HepG2 (cell line): Measurements from ENCODE around the gene ARHGAP15. TPM values are rescaled to one million over a fixed set of nuclear protein-coding genes. Genes with fewer than 3 reads are reported as not detected.

Source experiments
- ATAC-seq: fragments of 200-7000 bp; cut with Tn5 transposase; 3 replicates; pipeline ENCODE4 v1.9.1; 2020; ENCODE audit warnings: mild to moderate bottlenecking, moderate library complexity
- BruUV-seq: library from RNA; stranded (reverse); fragments of 400-500 nt; replicated peaks from 2 replicates; lab custom pipeline; 2021; lab: Mats Ljungman, UMichigan
- CTCF ChIA-PET: fragments of 300-600 bp; formaldehyde crosslinking; extraction: SDS; loops from one replicate; lab custom pipeline; 2021; ENCODE audit warnings: low total read pairs, inconsistent platforms, low intra/inter-chr PET ratio; lab: Yijun Ruan, JAX
- POLR2A ChIA-PET: fragments of 350-600 bp; sonication (Branson Sonifier 250); formaldehyde crosslinking; loops from one replicate; lab custom pipeline; 2020; ENCODE audit warnings: antibody characterized with exemption, inconsistent platforms; lab: Yijun Ruan, JAX
- DNase-seq: peaks from one replicate; pipeline ENCODE4 v3.0.0-alpha.2; 2015; ENCODE audit warnings: low spot score
- FAIRE-seq: peaks from 3 replicates; lab custom pipeline; 2011; peaks lifted over from hg19 to GRCh38; lab: Jason Lieb, UNC
- H2AFZ ChIP-seq: one replicate; pipeline ENCODE4 v1.6.1; 2011; ENCODE audit warnings: low read length, inconsistent platforms
- H3K27ac ChIP-seq: fragments of 300-600 bp; 3 replicates; pipeline ENCODE4 v1.8.0; 2011; ENCODE audit warnings: mixed run types, mild to moderate bottlenecking, mixed read lengths, low read length, inconsistent platforms; ENCODE audit not compliant: insufficient read depth; ENCODE audit errors: extremely low read length
- H3K27me3 ChIP-seq, 2 experiments: fragments of 200-600 bp in 1 of 2; 2 replicates in 1 of 2; 3 replicates in 1 of 2; pipeline versions ENCODE4 v1.6.0 to v1.8.0; 2011; ENCODE audit warnings: low read length in 2 of 2, mild to moderate bottlenecking in 2 of 2, moderate library complexity in 2 of 2, inconsistent platforms in 1 of 2; ENCODE audit not compliant: insufficient read depth in 2 of 2, control insufficient read depth in 1 of 2
- H3K36me3 ChIP-seq, 2 experiments: fragments of 200-600 bp in 1 of 2; replicated peaks in 1 of 2; 2 replicates in 1 of 2; 3 replicates in 1 of 2; pipeline versions ENCODE4 v1.5.1 to v1.8.0; 2011; ENCODE audit warnings: low read length in 2 of 2, inconsistent platforms in 1 of 2; ENCODE audit not compliant: insufficient read depth in 2 of 2, control insufficient read depth in 1 of 2
- H3K4me1 ChIP-seq: 2 replicates; pipeline ENCODE4 v1.5.1; 2012; ENCODE audit warnings: low read length, inconsistent platforms; ENCODE audit not compliant: insufficient read depth
- H3K4me2 ChIP-seq: 2 replicates; pipeline ENCODE4 v1.6.0; 2011; ENCODE audit warnings: low read depth, low read length, inconsistent platforms
- H3K4me3 ChIP-seq, 3 experiments: fragments of 200-600 bp in 1 of 3; sonication (generic), shearing (Covaris generic) in 1 of 3; replicated peaks in 1 of 3; 2 replicates each; pipeline ENCODE4 v1.5.1; 2011 to 2016; ENCODE audit warnings: low read length in 3 of 3, inconsistent platforms in 2 of 3, low read depth in 2 of 3, mild to moderate bottlenecking in 2 of 3, control low read depth in 1 of 3, mixed read lengths in 1 of 3; ENCODE audit not compliant: insufficient read depth in 1 of 3
- H3K79me2 ChIP-seq: one replicate; pipeline ENCODE4 v1.6.1; 2011; ENCODE audit warnings: low read length, inconsistent platforms; ENCODE audit not compliant: insufficient read depth
- H3K9ac ChIP-seq: 2 replicates; pipeline ENCODE4 v1.6.0; 2011; ENCODE audit warnings: mild to moderate bottlenecking, low read depth, low read length, inconsistent platforms; ENCODE audit not compliant: insufficient read depth
- H3K9me3 ChIP-seq: 2 replicates; pipeline ENCODE4 v1.5.1; 2012; ENCODE audit warnings: mild to moderate bottlenecking, low read length
- H4K20me1 ChIP-seq: 2 replicates; pipeline ENCODE4 v1.6.0; 2011; ENCODE audit warnings: inconsistent platforms, mild to moderate bottlenecking, low read length, moderate library complexity; ENCODE audit not compliant: insufficient read depth
- DNMT3B ChIP-seq: conservative IDR thresholded peaks from 2 replicates; pipeline ENCODE4 v1.6.1; 2016; ENCODE audit warnings: missing biosample characterization, control low read depth
- GABPB1 ChIP-seq: IDR thresholded peaks from 2 replicates; pipeline ENCODE4 v1.6.1; 2016; ENCODE audit warnings: mild to moderate bottlenecking, missing genetic modification reagents, moderate library complexity, missing compliant biosample characterization
- HNRNPK ChIP-seq: fragments of 200-400 bp; formaldehyde crosslinking; IDR thresholded peaks from 2 replicates; pipeline ENCODE4 v1.6.1; 2018; ENCODE audit warnings: low read length, low read depth, moderate library complexity, mild to moderate bottlenecking; ENCODE audit not compliant: poor library complexity, severe bottlenecking
- MTA1 ChIP-seq: sonication (generic); formaldehyde crosslinking; IDR thresholded peaks from 2 replicates; pipeline ENCODE4 v1.4.0; 2020; ENCODE audit warnings: missing genetic modification reagents, mild to moderate bottlenecking, borderline replicate concordance
- NR2C2 ChIP-seq: sonication (generic); formaldehyde crosslinking; IDR thresholded peaks from 2 replicates; pipeline ENCODE4 v1.4.0; 2020; ENCODE audit warnings: missing genetic modification reagents, mild to moderate bottlenecking, moderate library complexity, borderline replicate concordance
- THAP11 ChIP-seq: IDR thresholded peaks from 2 replicates; pipeline ENCODE4 v1.6.1; 2016; ENCODE audit warnings: missing biosample characterization, missing genetic modification reagents
- ZFYVE20 ChIP-seq: sonication (generic); formaldehyde crosslinking; IDR thresholded peaks from 2 replicates; pipeline ENCODE4 v1.8.0; 2023; ENCODE audit warnings: low read depth, mild to moderate bottlenecking, moderate library complexity, missing genetic modification reagents, borderline replicate concordance
- ZNF12 ChIP-seq: sonication (generic); formaldehyde crosslinking; IDR thresholded peaks from 2 replicates; pipeline ENCODE4 v1.5.0; 2020; ENCODE audit warnings: missing genetic modification reagents
- ZNF782 ChIP-seq: sonication (generic); formaldehyde crosslinking; IDR thresholded peaks from 2 replicates; pipeline ENCODE4 v1.4.0; 2020; ENCODE audit warnings: missing genetic modification reagents, mild to moderate bottlenecking, borderline replicate concordance
- WGBS: methylation state at CpG from one replicate; pipeline ENCODE4 v1.1.6; 2017; ENCODE audit warnings: low lambda C conversion rate; 5-methylcytosine and 5-hydroxymethylcytosine counted together
- in situ Hi-C: cut with HindIII; loops from 2 replicates; pipeline ENCODE4 v1.10.0; 2017; ENCODE audit warnings: low pct_unique_long_range_greater_than_20kb; ENCODE audit not compliant: extremely low pct_ligation_motif_present
- intact Hi-C: fragments of 100-400 bp; cut with micrococcal nuclease; formaldehyde crosslinking; loops from one replicate; pipeline ENCODE4 v1.10.0; 2022; ENCODE audit not compliant: unreplicated experiment
- polyA plus RNA-seq, 8 experiments: library from polyadenylated mRNA; depleted of rRNA in 3 of 8; stranded (reverse) in 7 of 8; unstranded in 1 of 8; fragments of >200 nt; fragmentation: Illumina TruSeq in 4 of 8; extraction: Trizol in 4 of 8; gene quantifications; 2 replicates each; pipeline versions ENCODE4 v1.2.1 to v1.2.3, GENCODE V29; 2011 to 2016; ENCODE audit warnings: low read depth in 4 of 8, missing spikeins in 1 of 8, mixed read lengths in 1 of 8; ENCODE audit not compliant: insufficient read depth in 1 of 8
- total RNA-seq, 5 experiments: library from RNA; depleted of rRNA; stranded (reverse); fragments of >200 nt; fragmentation: Illumina TruSeq; extraction: Trizol; gene quantifications; 2 replicates each; pipeline ENCODE4 v1.2.3, GENCODE V29; 2016; ENCODE audit warnings: low read depth in 1 of 5
- TF ChIP-seq, protein P1 (sequence below): sonication (generic); formaldehyde crosslinking; IDR thresholded peaks from 2 replicates; pipeline ENCODE4 v1.4.0; 2020; ENCODE audit warnings: missing genetic modification reagents, borderline replicate concordance
- TF ChIP-seq, protein P2 (sequence below): IDR thresholded peaks from 2 replicates; pipeline ENCODE4 v1.6.1; 2018; ENCODE audit warnings: missing genetic modification reagents, mild to moderate bottlenecking, missing compliant biosample characterization
- TF ChIP-seq, protein P3 (sequence below), 2 experiments: sonication (generic) in 1 of 2; formaldehyde crosslinking in 1 of 2; IDR thresholded peaks; 2 replicates each; pipeline versions ENCODE4 v1.5.1 to v1.6.1; 2011 to 2020; ENCODE audit warnings: borderline replicate concordance in 1 of 2, low read depth in 1 of 2, low read length in 1 of 2, mild to moderate bottlenecking in 1 of 2, missing genetic modification reagents in 1 of 2, moderate library complexity in 1 of 2
- TF ChIP-seq, protein P4 (sequence below): sonication (generic); formaldehyde crosslinking; IDR thresholded peaks from 2 replicates; pipeline ENCODE4 v1.4.0; 2020; ENCODE audit warnings: mild to moderate bottlenecking, missing genetic modification reagents
- TF ChIP-seq, protein P5 (sequence below): sonication (generic); formaldehyde crosslinking; IDR thresholded peaks from 2 replicates; pipeline ENCODE4 v1.4.0; 2020; ENCODE audit warnings: mild to moderate bottlenecking, missing genetic modification reagents

Gene ARHGAP15
- total and polyA plus RNA-seq, 2 of the 13 experiments (the other 11 are each of a cell fraction or from before 2014, with no cell fraction given), result 0.04 TPM; not detected in 1

DNA sequence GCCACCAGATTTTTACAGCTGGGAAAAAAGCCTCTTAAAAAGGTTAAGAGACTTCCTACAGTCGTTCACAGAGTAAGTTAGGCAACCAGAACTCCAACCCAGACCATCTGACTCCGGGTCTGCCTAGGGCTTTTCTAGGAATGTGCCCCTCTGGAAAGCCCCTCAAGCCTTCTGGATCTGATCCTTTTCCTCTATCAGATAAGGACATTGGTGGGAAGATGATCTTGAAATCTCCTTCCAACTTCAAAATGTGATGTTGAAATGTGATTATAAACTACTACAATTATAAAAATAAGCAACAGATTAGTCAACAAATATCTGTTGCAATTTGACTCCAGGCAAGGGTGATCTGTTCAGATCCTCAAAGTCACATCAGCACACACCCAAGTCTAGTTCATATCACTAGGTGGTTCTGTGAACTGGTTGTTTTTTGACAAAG, 270.4 kb downstream of the ARHGAP15 start:
- no peak overlapping the region for H3K27ac ChIP-seq
- no peak for FAIRE-seq
- 0% methylated on average over 2 of the region's 2 CpGs for WGBS
- H3K9ac ChIP-seq, result no peak overlapping the region
- H3K9me3 ChIP-seq, result no peaks in the 10 kb centered on the region
- intact Hi-C loops, result no loop called here
- H3K4me3 ChIP-seq, result no peak overlapping the region
- H3K4me2 ChIP-seq, result no peak overlapping the region
- no peaks in the 10 kb centered on the region for H4K20me1 ChIP-seq
- POLR2A ChIA-PET, result no interaction called here
- DNase-seq, result no peak
- no peak overlapping the region for H2AFZ ChIP-seq
- ATAC-seq, result no peak
- H3K36me3 ChIP-seq, result no peaks in the 10 kb centered on the region
- no peaks in the 10 kb centered on the region for H3K27me3 ChIP-seq
- no peaks in the 10 kb centered on the region for H3K4me1 ChIP-seq
- in situ Hi-C loops, result no loop called here
- no peaks in the 10 kb centered on the region for H3K79me2 ChIP-seq
- CTCF ChIA-PET, result no interaction called here
- no TSS peak for BruUV-seq
- no peak for TF ChIP-seq ZNF12 (CRISPR knock-in tag)
- TF ChIP-seq, protein P1, sequence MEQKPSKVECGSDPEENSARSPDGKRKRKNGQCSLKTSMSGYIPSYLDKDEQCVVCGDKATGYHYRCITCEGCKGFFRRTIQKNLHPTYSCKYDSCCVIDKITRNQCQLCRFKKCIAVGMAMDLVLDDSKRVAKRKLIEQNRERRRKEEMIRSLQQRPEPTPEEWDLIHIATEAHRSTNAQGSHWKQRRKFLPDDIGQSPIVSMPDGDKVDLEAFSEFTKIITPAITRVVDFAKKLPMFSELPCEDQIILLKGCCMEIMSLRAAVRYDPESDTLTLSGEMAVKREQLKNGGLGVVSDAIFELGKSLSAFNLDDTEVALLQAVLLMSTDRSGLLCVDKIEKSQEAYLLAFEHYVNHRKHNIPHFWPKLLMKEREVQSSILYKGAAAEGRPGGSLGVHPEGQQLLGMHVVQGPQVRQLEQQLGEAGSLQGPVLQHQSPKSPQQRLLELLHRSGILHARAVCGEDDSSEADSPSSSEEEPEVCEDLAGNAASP (CRISPR knock-in tag), result no peak
- TF ChIP-seq, protein P2, sequence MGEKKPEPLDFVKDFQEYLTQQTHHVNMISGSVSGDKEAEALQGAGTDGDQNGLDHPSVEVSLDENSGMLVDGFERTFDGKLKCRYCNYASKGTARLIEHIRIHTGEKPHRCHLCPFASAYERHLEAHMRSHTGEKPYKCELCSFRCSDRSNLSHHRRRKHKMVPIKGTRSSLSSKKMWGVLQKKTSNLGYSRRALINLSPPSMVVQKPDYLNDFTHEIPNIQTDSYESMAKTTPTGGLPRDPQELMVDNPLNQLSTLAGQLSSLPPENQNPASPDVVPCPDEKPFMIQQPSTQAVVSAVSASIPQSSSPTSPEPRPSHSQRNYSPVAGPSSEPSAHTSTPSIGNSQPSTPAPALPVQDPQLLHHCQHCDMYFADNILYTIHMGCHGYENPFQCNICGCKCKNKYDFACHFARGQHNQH (CRISPR knock-in tag), result no peak
- no peak for TF ChIP-seq ZNF782
- no peak for TF ChIP-seq NR2C2 (CRISPR knock-in tag)
- TF ChIP-seq ZFYVE20 (CRISPR knock-in tag), result no peak
- TF ChIP-seq THAP11 (CRISPR knock-in tag), result no peak
- no peak for TF ChIP-seq MTA1
- TF ChIP-seq HNRNPK, result no peak
- TF ChIP-seq, protein P3, sequence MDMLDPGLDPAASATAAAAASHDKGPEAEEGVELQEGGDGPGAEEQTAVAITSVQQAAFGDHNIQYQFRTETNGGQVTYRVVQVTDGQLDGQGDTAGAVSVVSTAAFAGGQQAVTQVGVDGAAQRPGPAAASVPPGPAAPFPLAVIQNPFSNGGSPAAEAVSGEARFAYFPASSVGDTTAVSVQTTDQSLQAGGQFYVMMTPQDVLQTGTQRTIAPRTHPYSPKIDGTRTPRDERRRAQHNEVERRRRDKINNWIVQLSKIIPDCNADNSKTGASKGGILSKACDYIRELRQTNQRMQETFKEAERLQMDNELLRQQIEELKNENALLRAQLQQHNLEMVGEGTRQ (IDR thresholded peaks at IDR 0.05; ENCODE audit: low read depth, low read length), result no peak
- TF ChIP-seq, protein P3 (CRISPR knock-in tag; IDR thresholded peaks at IDR 0.05; ENCODE audit: borderline replicate concordance), result no peak
- no peak for TF ChIP-seq GABPB1 (CRISPR knock-in tag)
- TF ChIP-seq, protein P4, sequence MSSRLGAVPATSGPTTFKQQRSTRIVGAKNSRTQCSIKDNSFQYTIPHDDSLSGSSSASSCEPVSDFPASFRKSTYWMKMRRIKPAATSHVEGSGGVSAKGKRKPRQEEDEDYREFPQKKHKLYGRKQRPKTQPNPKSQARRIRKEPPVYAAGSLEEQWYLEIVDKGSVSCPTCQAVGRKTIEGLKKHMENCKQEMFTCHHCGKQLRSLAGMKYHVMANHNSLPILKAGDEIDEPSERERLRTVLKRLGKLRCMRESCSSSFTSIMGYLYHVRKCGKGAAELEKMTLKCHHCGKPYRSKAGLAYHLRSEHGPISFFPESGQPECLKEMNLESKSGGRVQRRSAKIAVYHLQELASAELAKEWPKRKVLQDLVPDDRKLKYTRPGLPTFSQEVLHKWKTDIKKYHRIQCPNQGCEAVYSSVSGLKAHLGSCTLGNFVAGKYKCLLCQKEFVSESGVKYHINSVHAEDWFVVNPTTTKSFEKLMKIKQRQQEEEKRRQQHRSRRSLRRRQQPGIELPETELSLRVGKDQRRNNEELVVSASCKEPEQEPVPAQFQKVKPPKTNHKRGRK (CRISPR knock-in tag), result no peak
- no peak for TF ChIP-seq DNMT3B
- TF ChIP-seq, protein P5, sequence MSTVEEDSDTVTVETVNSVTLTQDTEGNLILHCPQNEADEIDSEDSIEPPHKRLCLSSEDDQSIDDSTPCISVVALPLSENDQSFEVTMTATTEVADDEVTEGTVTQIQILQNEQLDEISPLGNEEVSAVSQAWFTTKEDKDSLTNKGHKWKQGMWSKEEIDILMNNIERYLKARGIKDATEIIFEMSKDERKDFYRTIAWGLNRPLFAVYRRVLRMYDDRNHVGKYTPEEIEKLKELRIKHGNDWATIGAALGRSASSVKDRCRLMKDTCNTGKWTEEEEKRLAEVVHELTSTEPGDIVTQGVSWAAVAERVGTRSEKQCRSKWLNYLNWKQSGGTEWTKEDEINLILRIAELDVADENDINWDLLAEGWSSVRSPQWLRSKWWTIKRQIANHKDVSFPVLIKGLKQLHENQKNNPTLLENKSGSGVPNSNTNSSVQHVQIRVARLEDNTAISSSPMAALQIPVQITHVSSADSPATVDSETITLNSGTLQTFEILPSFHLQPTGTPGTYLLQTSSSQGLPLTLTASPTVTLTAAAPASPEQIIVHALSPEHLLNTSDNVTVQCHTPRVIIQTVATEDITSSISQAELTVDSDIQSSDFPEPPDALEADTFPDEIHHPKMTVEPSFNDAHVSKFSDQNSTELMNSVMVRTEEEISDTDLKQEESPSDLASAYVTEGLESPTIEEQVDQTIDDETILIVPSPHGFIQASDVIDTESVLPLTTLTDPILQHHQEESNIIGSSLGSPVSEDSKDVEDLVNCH (CRISPR knock-in tag), result no peak
